Measurements from ENCODE around the gene ANKIB1. TPM values are rescaled to one million over a fixed set of nuclear protein-coding genes. Genes with fewer than 3 reads are reported as not detected.

ANKIB1 gene
- polyA plus RNA-seq, 1 of the 3 experiments (the other 2 are of a cell fraction), result 24.6 TPM

DNA sequence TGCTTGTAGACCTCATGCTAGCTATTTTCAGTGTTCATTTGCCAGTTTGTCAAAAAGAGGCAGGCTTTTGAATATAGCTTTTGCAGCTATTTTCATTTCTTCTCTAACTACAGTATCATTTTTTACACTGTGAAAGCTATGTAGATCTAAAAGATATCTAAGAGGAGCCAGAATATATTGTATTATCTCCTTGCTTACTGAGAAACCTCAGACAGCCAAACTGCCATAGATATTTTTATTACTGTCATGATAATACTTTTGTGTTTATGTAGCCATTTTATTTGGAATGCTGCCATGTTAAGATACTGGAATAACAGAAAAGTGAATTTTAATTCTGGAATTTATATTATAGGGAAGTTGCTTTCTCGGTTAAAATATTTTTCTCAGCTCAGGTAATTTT is 37.2 kb downstream of the ANKIB1 start:
- POLR2A ChIA-PET, result no interaction called here
- H3K9me3 ChIP-seq, result 0 out of 2 replicates have a peak, but pooled peaks cover under 1% of the 10 kb centered on the region
- H4K20me1 ChIP-seq (ENCODE audit: insufficient read depth), result peaks cover 24% of the 10 kb centered on the region; the same call in 1 of the 2 replicates
- TF ChIP-seq NFIC (IDR thresholded peaks at IDR 0.05; ENCODE audit: borderline replicate concordance) (0 out of 2 replicates have a peak, but pooled peaks have one; percentile 20), RAD21 (IDR thresholded peaks at IDR 0.05; ENCODE audit: low read length) (no peak)
- H3K27ac ChIP-seq (ENCODE audit: low read depth in 2 of 2, low read length in 1 of 2), result peak overlapping the region in 1 of 2 experiments; percentile 1; a peak in 1 of 4 replicates
- peaks cover 12 to 14% of the 10 kb centered on the region in 2 experiments; a peak in 3 of 4 replicates for H3K4me1 ChIP-seq (ENCODE audit: control insufficient read depth in 1 of 2, insufficient read depth in 2 of 2, low read depth in 1 of 2, low read length in 1 of 2)
- H3K4me2 ChIP-seq, result no peak overlapping the region
- DNase-seq, result no peak
- H3K36me3 ChIP-seq (replicated peaks in 1 of 2; ENCODE audit: control insufficient read depth in 1 of 2, insufficient read depth in 2 of 2, low read length in 1 of 2), result peaks cover 2 to 4% of the 10 kb centered on the region in 2 experiments
- peaks cover 88% of the 10 kb centered on the region for H3K79me2 ChIP-seq (ENCODE audit: insufficient read depth)
- no peak overlapping the region for H3K9ac ChIP-seq
- no peak overlapping the region for H2AFZ ChIP-seq (ENCODE audit: low read depth)
- H3K4me3 ChIP-seq (ENCODE audit: low read depth in 2 of 2, low read length in 1 of 2), result no peak overlapping the region
- CTCF ChIA-PET, result interaction anchor here (0.8 to 1.4 kb wide), 3 partner anchors 9 to 14 kb away, joined by 3 to 7 read pairs (median 3); no protein-coding TSS in a partner anchor
- no peaks in the 10 kb centered on the region for H3K27me3 ChIP-seq (ENCODE audit: insufficient read depth)
- 87% methylated on average over 1 of the region's 1 CpG for WGBS (ENCODE audit: low lambda C conversion rate)
- H3F3A ChIP-seq (replicated peaks; ENCODE audit: insufficient read depth), result peaks cover 5% of the 10 kb centered on the region
- no peaks in the 10 kb centered on the region for H3K9me2 ChIP-seq

DNA sequence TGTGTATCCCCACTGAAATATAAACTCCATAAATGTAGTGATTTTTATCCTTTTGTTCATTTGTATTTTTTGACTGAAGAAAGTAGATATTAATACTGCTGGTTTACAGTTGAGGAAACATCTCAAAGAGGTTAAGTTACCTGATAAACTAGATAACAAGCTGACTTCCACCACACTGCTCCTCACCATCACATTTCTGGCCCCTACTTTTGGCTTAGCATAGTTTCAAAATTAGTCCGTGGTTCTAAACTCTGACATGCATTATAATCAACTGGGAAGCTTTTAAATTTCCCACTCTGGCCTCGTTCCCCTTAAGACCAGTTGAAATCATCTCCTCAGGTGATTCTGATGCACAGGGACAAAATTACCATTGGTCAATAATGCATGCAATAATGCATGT is 43.5 kb downstream of the ANKIB1 start:
- H3K4me1 ChIP-seq (ENCODE audit: control insufficient read depth in 1 of 2, insufficient read depth in 2 of 2, low read depth in 1 of 2, low read length in 1 of 2), result peaks cover 6 to 12% of the 10 kb centered on the region in 2 experiments; a peak in 3 of 4 replicates
- H3K36me3 ChIP-seq (replicated peaks in 1 of 2; ENCODE audit: control insufficient read depth in 1 of 2, insufficient read depth in 2 of 2, low read length in 1 of 2), result peaks cover 0 to 15% of the 10 kb centered on the region in 2 experiments
- DNase-seq, result no peak
- H3K79me2 ChIP-seq (ENCODE audit: insufficient read depth), result peaks cover 98% of the 10 kb centered on the region
- 0 out of 2 replicates have a peak, but pooled peaks cover 5% of the 10 kb centered on the region for H3K9me3 ChIP-seq
- no peak overlapping the region for H2AFZ ChIP-seq (ENCODE audit: low read depth)
- peaks cover 24% of the 10 kb centered on the region; the same call in 1 of the 2 replicates for H4K20me1 ChIP-seq (ENCODE audit: insufficient read depth)
- H3K27ac ChIP-seq (ENCODE audit: low read depth in 2 of 2, low read length in 1 of 2), result no peak overlapping the region
- ChIA-PET CTCF (interaction anchor here (0.9 to 1.5 kb wide), 2 partner anchors 14 to 158 kb away, joined by 4 read pairs; partner anchors contain the start of gene GATAD1), POLR2A (no interaction called here)
- no peak overlapping the region for H3K4me2 ChIP-seq
- no peaks in the 10 kb centered on the region for H3K9me2 ChIP-seq
- TF ChIP-seq MEF2A (IDR thresholded peaks at IDR 0.05; ENCODE audit: borderline replicate concordance, low read depth), result no peak
- H3K27me3 ChIP-seq (ENCODE audit: insufficient read depth), result no peaks in the 10 kb centered on the region
- H3F3A ChIP-seq (replicated peaks; ENCODE audit: insufficient read depth), result no peaks in the 10 kb centered on the region
- WGBS (ENCODE audit: low lambda C conversion rate), result 89% methylated on average over 2 of the region's 2 CpGs
- H3K9ac ChIP-seq, result no peak overlapping the region
- H3K4me3 ChIP-seq (ENCODE audit: low read depth in 2 of 2, low read length in 1 of 2), result no peak overlapping the region

DNA sequence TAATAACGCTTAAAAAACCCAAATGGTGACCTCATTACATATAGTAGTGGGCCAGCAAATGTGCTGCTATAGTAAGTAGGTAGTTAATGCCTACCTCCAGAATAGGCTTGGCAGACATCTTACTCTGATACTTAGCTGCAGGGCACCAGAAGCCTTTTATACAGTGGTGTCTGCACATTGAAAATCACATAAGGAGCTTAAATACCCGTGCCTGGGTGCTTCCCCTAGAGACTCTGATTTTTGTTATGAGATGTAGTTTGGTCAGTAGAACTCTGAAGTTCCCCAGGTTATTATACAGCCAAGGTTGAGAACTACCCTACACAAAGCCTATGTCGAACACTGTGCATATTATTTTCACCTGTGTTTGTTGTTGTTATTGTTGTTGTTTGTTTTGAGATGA is 47.2 kb downstream of the ANKIB1 start:
- TF ChIP-seq RAD21 (IDR thresholded peaks at IDR 0.05; ENCODE audit: low read length) (0 out of 2 replicates have a peak, but pooled peaks have one; percentile 4), FOXJ3 (CRISPR knock-in tag; IDR thresholded peaks at IDR 0.05) (no peak)
- Histone ChIP-seq H3K4me3 (ENCODE audit: low read depth in 2 of 2, low read length in 1 of 2) (no peak overlapping the region), H3K27me3 (ENCODE audit: insufficient read depth) (no peaks in the 10 kb centered on the region), H4K20me1 (ENCODE audit: insufficient read depth) (0 out of 2 replicates have a peak, but pooled peaks cover 11% of the 10 kb centered on the region), H3K27ac (ENCODE audit: low read depth in 2 of 2, low read length in 1 of 2) (no peak overlapping the region), H3K4me1 (ENCODE audit: control insufficient read depth in 1 of 2, insufficient read depth in 2 of 2, low read depth in 1 of 2, low read length in 1 of 2) (peaks cover 10 to 12% of the 10 kb centered on the region in 2 experiments; a peak in 3 of 4 replicates), H3K79me2 (ENCODE audit: insufficient read depth) (peaks cover 74% of the 10 kb centered on the region), H3K4me2 (no peak overlapping the region; the same call in 1 of the 2 replicates), H3K36me3 (replicated peaks in 1 of 2; ENCODE audit: control insufficient read depth in 1 of 2, insufficient read depth in 2 of 2, low read length in 1 of 2) (peaks cover 25 to 31% of the 10 kb centered on the region in 2 experiments), H3K9ac (no peak overlapping the region), H3K9me3 (0 out of 2 replicates have a peak, but pooled peaks cover 4% of the 10 kb centered on the region), H3K9me2 (no peaks in the 10 kb centered on the region), H3F3A (replicated peaks; ENCODE audit: insufficient read depth) (peaks cover 4% of the 10 kb centered on the region), H2AFZ (ENCODE audit: low read depth) (no peak overlapping the region)
- WGBS (ENCODE audit: low lambda C conversion rate), result 54% methylated on average over 3 of the region's 3 CpGs
- peak; percentile 39 for DNase-seq
- ChIA-PET POLR2A (no interaction called here), CTCF (interaction anchor here (1.0 to 1.6 kb wide), 4 partner anchors 11 to 154 kb away, joined by 3 to 8 read pairs (median 3); partner anchors contain the start of gene GATAD1)
